Parathyroid adenoma (tissue), 2 donors: Measurements from ENCODE around the gene KIAA0408.

ENCODE experiments used
- H2AFZ ChIP-seq: fragments of 300-600 bp; sonication (generic); one replicate; pipeline ENCODE4 v1.7.0; 2017; ENCODE audit warnings: antibody characterized with exemption, mild to moderate bottlenecking
- H3K27ac ChIP-seq: fragments of 300-600 bp; sonication (generic); one replicate; pipeline ENCODE4 v1.7.0; 2017
- H3K27me3 ChIP-seq: fragments of 300-600 bp; sonication (generic); one replicate; pipeline ENCODE4 v1.7.0; 2017; ENCODE audit warnings: low read length; ENCODE audit not compliant: control insufficient read depth, insufficient read depth
- H3K36me3 ChIP-seq: fragments of 300-600 bp; sonication (generic); one replicate; pipeline ENCODE4 v1.7.0; 2017; ENCODE audit warnings: low read length; ENCODE audit not compliant: control insufficient read depth, insufficient read depth
- H3K4me1 ChIP-seq: fragments of 300-600 bp; sonication (generic); one replicate; pipeline ENCODE4 v1.7.0; 2017; ENCODE audit warnings: control low read depth
- H3K4me2 ChIP-seq: fragments of 300-600 bp; sonication (generic); one replicate; pipeline ENCODE4 v1.7.0; 2017; ENCODE audit warnings: low read length
- H3K4me3 ChIP-seq: fragments of 300-600 bp; sonication (generic); one replicate; pipeline ENCODE4 v1.7.0; 2017; ENCODE audit warnings: low read depth, low read length
- H3K79me2 ChIP-seq: fragments of 300-600 bp; sonication (generic); one replicate; pipeline ENCODE4 v1.7.0; 2017; ENCODE audit warnings: control low read depth
- H3K9ac ChIP-seq: fragments of 300-600 bp; sonication (generic); one replicate; pipeline ENCODE4 v1.7.0; 2017; ENCODE audit warnings: mild to moderate bottlenecking
- H3K9me3 ChIP-seq: fragments of 300-600 bp; sonication (generic); one replicate; pipeline ENCODE4 v1.7.0; 2017; ENCODE audit warnings: low read length; ENCODE audit not compliant: control insufficient read depth
- TF ChIP-seq, protein P1 (sequence below): fragments of 300-600 bp; sonication (generic); IDR thresholded peaks from one replicate; pipeline ENCODE4 v1.7.0; 2017; ENCODE audit warnings: antibody characterized with exemption, mild to moderate bottlenecking
- donor health status: primary hyperparathyroidism.

The KIAA0408 gene

DNA sequence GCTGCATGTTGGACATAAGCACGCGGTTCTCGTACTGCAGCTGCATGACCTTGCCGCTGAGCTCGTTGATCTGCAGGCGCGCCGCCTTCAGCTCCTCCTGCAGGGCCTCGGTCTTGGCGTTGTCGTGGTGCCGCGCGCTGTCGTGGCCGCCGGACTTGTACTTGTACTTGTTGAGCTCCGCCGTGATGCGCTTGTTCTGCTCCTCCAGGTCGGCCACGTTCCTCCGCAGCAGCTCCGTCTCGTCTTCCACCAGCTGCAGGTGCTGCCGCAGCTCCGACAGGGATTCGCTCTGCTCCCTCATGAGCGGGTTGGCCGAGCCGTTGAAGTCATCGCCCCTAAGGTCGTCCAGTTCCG, 16.6 kb upstream of the KIAA0408 start:
- Histone ChIP-seq H3K4me2 (no peak overlapping the region), H2AFZ (no peak overlapping the region), H3K79me2 (no peaks in the 10 kb centered on the region), H3K9me3 (no peaks in the 10 kb centered on the region), H3K27me3 (no peaks in the 10 kb centered on the region), H3K27ac (no peak overlapping the region), H3K4me1 (no peaks in the 10 kb centered on the region), H3K36me3 (no peaks in the 10 kb centered on the region), H3K4me3 (no peak overlapping the region), H3K9ac (no peak overlapping the region)
- TF ChIP-seq, protein P1, sequence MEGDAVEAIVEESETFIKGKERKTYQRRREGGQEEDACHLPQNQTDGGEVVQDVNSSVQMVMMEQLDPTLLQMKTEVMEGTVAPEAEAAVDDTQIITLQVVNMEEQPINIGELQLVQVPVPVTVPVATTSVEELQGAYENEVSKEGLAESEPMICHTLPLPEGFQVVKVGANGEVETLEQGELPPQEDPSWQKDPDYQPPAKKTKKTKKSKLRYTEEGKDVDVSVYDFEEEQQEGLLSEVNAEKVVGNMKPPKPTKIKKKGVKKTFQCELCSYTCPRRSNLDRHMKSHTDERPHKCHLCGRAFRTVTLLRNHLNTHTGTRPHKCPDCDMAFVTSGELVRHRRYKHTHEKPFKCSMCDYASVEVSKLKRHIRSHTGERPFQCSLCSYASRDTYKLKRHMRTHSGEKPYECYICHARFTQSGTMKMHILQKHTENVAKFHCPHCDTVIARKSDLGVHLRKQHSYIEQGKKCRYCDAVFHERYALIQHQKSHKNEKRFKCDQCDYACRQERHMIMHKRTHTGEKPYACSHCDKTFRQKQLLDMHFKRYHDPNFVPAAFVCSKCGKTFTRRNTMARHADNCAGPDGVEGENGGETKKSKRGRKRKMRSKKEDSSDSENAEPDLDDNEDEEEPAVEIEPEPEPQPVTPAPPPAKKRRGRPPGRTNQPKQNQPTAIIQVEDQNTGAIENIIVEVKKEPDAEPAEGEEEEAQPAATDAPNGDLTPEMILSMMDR = no peak

DNA sequence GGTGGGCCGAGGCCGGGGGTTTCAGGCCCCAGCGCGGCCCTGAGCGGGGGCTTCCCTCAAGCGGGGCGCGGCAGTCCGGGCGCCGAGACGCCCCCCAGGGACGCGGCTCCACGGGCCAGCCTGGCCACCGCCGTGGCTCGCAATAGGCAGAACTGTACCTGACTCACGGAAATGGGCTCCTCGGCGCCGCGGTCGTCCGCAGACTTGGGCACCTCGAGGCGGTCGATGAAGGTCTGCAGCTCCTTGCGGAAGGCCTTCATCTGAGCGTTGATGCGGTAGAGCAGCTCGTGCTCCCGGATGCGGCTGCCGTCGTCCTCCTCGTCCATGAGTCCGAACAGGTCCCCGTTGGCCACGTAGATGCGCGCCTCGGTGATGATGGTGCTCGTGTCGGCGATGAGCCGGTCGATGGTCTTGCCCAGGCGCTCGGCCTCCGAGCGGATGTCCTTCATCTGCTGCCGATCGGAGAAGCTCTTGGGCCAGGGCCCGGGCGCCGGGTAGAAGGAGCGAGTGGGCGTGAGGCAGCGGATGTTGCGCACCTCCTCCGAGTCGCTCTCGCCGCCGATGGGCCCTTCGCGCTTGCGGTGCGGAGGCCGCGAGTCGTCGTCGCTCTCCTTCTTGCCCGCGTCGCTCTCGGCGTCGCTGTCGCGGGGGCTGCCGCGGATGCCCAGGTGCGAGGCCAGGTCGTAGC, 16.1 kb upstream of the KIAA0408 start:
- no peak overlapping the region for H2AFZ ChIP-seq
- H3K9me3 ChIP-seq = no peaks in the 10 kb centered on the region
- H3K4me3 ChIP-seq = no peak overlapping the region
- no peaks in the 10 kb centered on the region for H3K27me3 ChIP-seq
- no peak overlapping the region for H3K9ac ChIP-seq
- no peaks in the 10 kb centered on the region for H3K79me2 ChIP-seq
- H3K4me2 ChIP-seq = no peak overlapping the region
- H3K27ac ChIP-seq = no peak overlapping the region
- no peaks in the 10 kb centered on the region for H3K4me1 ChIP-seq
- no peaks in the 10 kb centered on the region for H3K36me3 ChIP-seq
- TF ChIP-seq, protein P1 = no peak

DNA sequence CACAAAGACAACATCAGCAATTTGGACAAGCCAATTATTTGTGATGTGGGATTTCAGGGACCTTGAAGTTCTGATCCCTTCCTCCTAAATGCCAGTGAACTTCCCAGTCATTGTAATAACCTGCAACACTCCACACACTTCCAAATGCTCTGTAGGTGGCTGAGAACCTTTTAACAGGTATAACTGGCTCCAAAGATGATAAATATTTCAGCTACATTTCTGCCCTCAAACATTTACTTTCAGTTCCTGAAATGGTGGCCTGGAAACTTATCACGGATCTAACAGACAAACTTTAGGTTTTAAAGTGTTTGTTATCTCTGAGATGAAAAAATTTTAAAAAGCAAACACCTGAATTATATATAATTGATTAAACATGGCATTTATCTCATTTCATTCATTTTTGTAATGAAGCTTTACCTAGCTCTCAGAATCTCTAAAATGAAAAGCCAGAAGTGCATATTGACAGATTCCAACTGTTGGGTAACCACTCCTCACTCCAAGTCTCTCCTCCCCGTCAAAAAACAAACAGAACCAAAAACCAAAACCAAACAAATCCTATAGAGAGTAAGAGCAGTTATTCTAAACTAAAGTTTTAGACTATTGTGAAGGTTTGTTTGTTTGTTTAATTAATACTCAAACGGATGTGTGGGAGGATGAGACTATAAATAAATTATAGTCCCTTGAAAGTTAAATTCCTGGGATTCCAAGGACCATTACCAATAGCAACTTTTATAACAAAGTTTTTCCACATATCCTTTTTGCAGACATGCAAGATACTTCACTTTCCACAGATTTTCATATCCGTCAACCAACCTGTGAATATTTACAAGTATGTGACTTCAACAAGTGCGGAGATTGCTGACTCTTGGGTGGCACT, 12.4 kb upstream of the KIAA0408 start:
- no peak overlapping the region for H3K4me2 ChIP-seq
- H3K4me1 ChIP-seq = no peaks in the 10 kb centered on the region
- no peaks in the 10 kb centered on the region for H3K27me3 ChIP-seq
- no peaks in the 10 kb centered on the region for H3K9me3 ChIP-seq
- H3K79me2 ChIP-seq = no peaks in the 10 kb centered on the region
- TF ChIP-seq, protein P1 = no peak
- H3K4me3 ChIP-seq = no peak overlapping the region
- H3K27ac ChIP-seq = no peak overlapping the region
- no peak overlapping the region for H3K9ac ChIP-seq
- H2AFZ ChIP-seq = no peak overlapping the region
- H3K36me3 ChIP-seq = no peaks in the 10 kb centered on the region

- no peaks in the 10 kb centered on the region for H3K36me3 ChIP-seq
- no peaks in the 10 kb centered on the region for H3K79me2 ChIP-seq
- H3K9ac ChIP-seq = no peak overlapping the region
- no peak overlapping the region for H2AFZ ChIP-seq
- no peaks in the 10 kb centered on the region for H3K9me3 ChIP-seq
- TF ChIP-seq, protein P1 = no peak
- no peak overlapping the region for H3K4me2 ChIP-seq
- no peak overlapping the region for H3K27ac ChIP-seq
- H3K4me3 ChIP-seq = no peak overlapping the region
- H3K27me3 ChIP-seq = no peaks in the 10 kb centered on the region
- H3K4me1 ChIP-seq = no peaks in the 10 kb centered on the region
Observed at GRCh38 chr6:127468936-127469335, 9.7 kb upstream of the KIAA0408 start.
